Measurements from ENCODE around the gene SYNE1. TPM values are rescaled to one million over a fixed set of nuclear protein-coding genes. Genes with fewer than 3 reads are reported as not detected.

SYNE1 gene
- total and polyA plus RNA-seq, 2 of the 8 experiments (the other 6 are each of a cell fraction or from before 2014, with no cell fraction given) = 2.8 to 5.5 TPM

DNA sequence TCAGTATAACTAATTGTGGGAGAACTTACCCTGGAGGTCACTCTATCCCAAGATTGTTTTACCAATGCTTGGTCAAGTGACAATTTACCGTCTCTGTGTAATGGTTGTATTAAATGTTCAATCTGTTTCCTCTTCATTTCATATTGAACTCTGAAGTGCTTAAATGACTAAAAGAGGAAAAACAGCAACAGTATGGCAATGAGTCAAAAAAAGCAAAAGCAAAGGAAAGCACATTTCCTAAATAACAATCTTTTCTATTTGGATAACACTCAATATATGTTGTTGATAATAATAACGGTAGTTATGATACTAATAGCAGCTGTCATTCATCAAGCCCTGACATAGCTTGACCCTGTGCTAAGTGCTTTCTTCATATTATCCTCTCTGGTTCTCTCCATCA lies 152.4 kb downstream of the SYNE1 start:
- CTCF ChIA-PET (ENCODE audit: partially characterized antibody) = interaction anchor here (0.6 to 3.8 kb wide), 26 partner anchors 9 to 465 kb away, joined by 3 to 20 read pairs (median 4); no protein-coding TSS in a partner anchor

More for the DNA sequence above, 152.4 kb downstream of the SYNE1 start:
- FAIRE-seq (no peak), DNase-seq (ENCODE audit: low read depth in 1 of 2, low spot score in 2 of 2) (no peak)
- Histone ChIP-seq H3K4ac (replicated peaks; ENCODE audit: insufficient read length, low read depth, low read length) (no peak overlapping the region), H2BK15ac (ENCODE audit: low read length) (no peak overlapping the region), H3K56ac (replicated peaks; ENCODE audit: insufficient read length, low read depth, low read length) (no peak overlapping the region), H4K20me1 (replicated peaks in 1 of 2; ENCODE audit: control insufficient read depth in 1 of 2, insufficient read depth in 2 of 2, low read length in 2 of 2) (no peaks in the 10 kb centered on the region), H4K91ac (replicated peaks; ENCODE audit: insufficient read length, low read length) (no peak overlapping the region), H3K27ac (ENCODE audit: low read depth, low read length) (no peak overlapping the region), H2BK12ac (ENCODE audit: low read depth, low read length) (no peak overlapping the region), H3K79me1 (ENCODE audit: low read depth, low read length) (no peaks in the 10 kb centered on the region), H2BK120ac (replicated peaks; ENCODE audit: low read depth, low read length) (no peak overlapping the region), H3K23ac (ENCODE audit: insufficient read length) (no peak overlapping the region), H3K4me3 (ENCODE audit: extremely low read depth in 1 of 4, insufficient read depth in 2 of 4, low read depth in 3 of 4, low read length in 4 of 4) (no peak overlapping the region), H3K36me3 (ENCODE audit: control insufficient read depth in 2 of 4, insufficient read depth in 4 of 4, low read length in 3 of 4) (no peaks in the 10 kb centered on the region), H2AK5ac (ENCODE audit: low read depth, low read length) (no peak overlapping the region), H3K79me2 (ENCODE audit: control insufficient read depth in 1 of 2, insufficient read depth in 2 of 2, low read length in 2 of 2) (no peaks in the 10 kb centered on the region), H2AFZ (ENCODE audit: low read length) (no peak overlapping the region), H3K4me2 (ENCODE audit: insufficient read depth in 1 of 2, low read depth in 2 of 2, low read length in 2 of 2) (no peak overlapping the region), H3K4me1 (replicated peaks in 1 of 4; ENCODE audit: control insufficient read depth in 3 of 4, insufficient read depth in 4 of 4, low read length in 3 of 4) (no peaks in the 10 kb centered on the region), H2BK20ac (ENCODE audit: low read length) (no peak overlapping the region), H4K8ac (ENCODE audit: extremely low read depth, insufficient read depth, low read length) (no peak overlapping the region), H3K27me3 (replicated peaks in 1 of 4; ENCODE audit: control insufficient read depth in 3 of 4, extremely low read depth in 1 of 4, insufficient read depth in 3 of 4, low read length in 3 of 4) (no peaks in the 10 kb centered on the region), H3K14ac (ENCODE audit: insufficient read length) (no peak overlapping the region), H4K5ac (ENCODE audit: insufficient read length, low read depth, low read length) (no peak overlapping the region), H3K18ac (ENCODE audit: extremely low read depth, low read length) (no peak overlapping the region), H2BK5ac (ENCODE audit: low read depth, low read length) (no peak overlapping the region), H3K23me2 (ENCODE audit: low read depth, low read length) (no peaks in the 10 kb centered on the region), H3K9ac (replicated peaks in 1 of 4; ENCODE audit: extremely low read depth in 1 of 4, low read depth in 3 of 4, low read length in 3 of 4) (no peak overlapping the region), H3K9me3 (ENCODE audit: insufficient read depth in 2 of 2, low read depth in 1 of 2, low read length in 1 of 2) (no peaks in the 10 kb centered on the region)
- TF ChIP-seq, protein P1, sequence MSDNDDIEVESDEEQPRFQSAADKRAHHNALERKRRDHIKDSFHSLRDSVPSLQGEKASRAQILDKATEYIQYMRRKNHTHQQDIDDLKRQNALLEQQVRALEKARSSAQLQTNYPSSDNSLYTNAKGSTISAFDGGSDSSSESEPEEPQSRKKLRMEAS (IDR thresholded peaks at IDR 0.05) = no peak
- TF ChIP-seq KDM1A (IDR thresholded peaks at IDR 0.05; ENCODE audit: borderline replicate concordance, low read length) (no peak), POLR2AphosphoS5 (IDR thresholded peaks at IDR 0.05; ENCODE audit: low read depth, low read length) (no peak)
- POLR2A ChIA-PET (ENCODE audit: partially characterized antibody) = no interaction called here
- WGBS, 2 experiments (ENCODE audit: extremely low coverage in 1 of 2, insufficient coverage in 1 of 2, insufficient read length in 1 of 2, insufficient replicate concordance in 2 of 2, low coverage in 1 of 2, low lambda C conversion rate in 2 of 2, missing lambda C conversion rate in 1 of 2) = 96% methylated on average over 2 of the region's 2 CpGs; no CpG with 5 or more reads in 1 of the 2 experiments

Measured in H1 (cell line).